Sigmoid colon (tissue), 7 donors: ENCODE results near the gene FZD10. TPM values are rescaled to one million over a fixed set of nuclear protein-coding genes. Genes with fewer than 3 reads are reported as not detected.

Source experiments
- DNase-seq: peaks from one replicate; pipeline ENCODE4 v3.0.0-alpha.2; 2019
- H3K27ac ChIP-seq, 4 donors: fragments of 200-600 bp; sonication (generic); one replicate each; pipeline ENCODE4 v1.5.1; 2016 to 2019; ENCODE audit warnings: mild to moderate bottlenecking in 1 of 4
- H3K27me3 ChIP-seq, 3 donors: fragments of 200-600 bp; sonication (generic); one replicate each; pipeline ENCODE4 v1.5.1; 2019; ENCODE audit warnings: mild to moderate bottlenecking in 1 of 3
- H3K36me3 ChIP-seq, 4 donors: fragments of 200-600 bp; sonication (generic); one replicate each; pipeline ENCODE4 v1.5.1; 2016 to 2019
- H3K4me1 ChIP-seq, 4 donors: fragments of 200-600 bp; sonication (generic); one replicate each; pipeline ENCODE4 v1.5.1; 2017 to 2019
- H3K4me3 ChIP-seq, 4 donors: fragments of 200-600 bp; sonication (generic); one replicate each; pipeline ENCODE4 v1.5.1; 2017 to 2019; ENCODE audit warnings: mild to moderate bottlenecking in 2 of 4, moderate library complexity in 1 of 4
- H3K9me3 ChIP-seq, 4 donors: fragments of 200-600 bp in 3 of 4; sonication (generic) in 3 of 4; one replicate each; pipeline versions ENCODE4 v1.5.1 to v1.6.1; 2013 to 2019
- EP300 ChIP-seq, 4 donors: sonication (generic); formaldehyde crosslinking; IDR thresholded peaks; one replicate each; pipeline ENCODE4 v1.6.1; 2017; ENCODE audit warnings: antibody characterized with exemption in 4 of 4
- POLR2A ChIP-seq, 2 donors: fragments of 450-650 bp; IDR thresholded peaks; one replicate each; pipeline ENCODE4 v1.6.1; 2016; ENCODE audit warnings: antibody characterized with exemption in 2 of 2, mild to moderate bottlenecking in 2 of 2, moderate library complexity in 2 of 2
- POLR2AphosphoS5 ChIP-seq, 4 donors: sonication (generic); formaldehyde crosslinking; IDR thresholded peaks; one replicate each; pipeline ENCODE4 v1.6.1; 2017; ENCODE audit warnings: antibody characterized with exemption in 4 of 4
- WGBS, 2 donors: extraction: QIAGEN DNeasy Blood & Tissue Kit; methylation state at CpG; one replicate each; pipeline ENCODE4 v1.1.7; 2013; 5-methylcytosine and 5-hydroxymethylcytosine counted together
- intact Hi-C: fragments of 100-400 bp; cut with DNase I; formaldehyde crosslinking; loops from one replicate; pipeline ENCODE4 v1.15.1; 2023
- polyA plus RNA-seq, 3 donors: library from polyadenylated mRNA; stranded (reverse); fragments of 200-250 nt; gene quantifications; one replicate each; pipeline ENCODE4 v1.2.3, GENCODE V29; 2013
- total RNA-seq, 4 donors: library from RNA; depleted of rRNA; stranded (reverse); fragments of >200 nt; gene quantifications; one replicate each; pipeline ENCODE4 v1.1.0, GENCODE V29; 2016
- TF ChIP-seq, protein P1 (sequence below), 4 experiments: fragments of 450-650 bp in 3 of 4; fragments of 200-600 bp in 1 of 4; IDR thresholded peaks; one replicate each; pipeline ENCODE4 v1.5.1; 2016 to 2019; ENCODE audit warnings: antibody characterized with exemption in 4 of 4, mild to moderate bottlenecking in 3 of 4, moderate library complexity in 2 of 4
- donor health status: healthy with polysubstance abuse.
- donor health status: Bipolar disorder and iron deficiency.
- donor health status: healthy.

The FZD10 gene
- total and polyA plus RNA-seq, 7 donors, result 0.13 to 1.7 (median 0.66) TPM; not detected in 1

DNA sequence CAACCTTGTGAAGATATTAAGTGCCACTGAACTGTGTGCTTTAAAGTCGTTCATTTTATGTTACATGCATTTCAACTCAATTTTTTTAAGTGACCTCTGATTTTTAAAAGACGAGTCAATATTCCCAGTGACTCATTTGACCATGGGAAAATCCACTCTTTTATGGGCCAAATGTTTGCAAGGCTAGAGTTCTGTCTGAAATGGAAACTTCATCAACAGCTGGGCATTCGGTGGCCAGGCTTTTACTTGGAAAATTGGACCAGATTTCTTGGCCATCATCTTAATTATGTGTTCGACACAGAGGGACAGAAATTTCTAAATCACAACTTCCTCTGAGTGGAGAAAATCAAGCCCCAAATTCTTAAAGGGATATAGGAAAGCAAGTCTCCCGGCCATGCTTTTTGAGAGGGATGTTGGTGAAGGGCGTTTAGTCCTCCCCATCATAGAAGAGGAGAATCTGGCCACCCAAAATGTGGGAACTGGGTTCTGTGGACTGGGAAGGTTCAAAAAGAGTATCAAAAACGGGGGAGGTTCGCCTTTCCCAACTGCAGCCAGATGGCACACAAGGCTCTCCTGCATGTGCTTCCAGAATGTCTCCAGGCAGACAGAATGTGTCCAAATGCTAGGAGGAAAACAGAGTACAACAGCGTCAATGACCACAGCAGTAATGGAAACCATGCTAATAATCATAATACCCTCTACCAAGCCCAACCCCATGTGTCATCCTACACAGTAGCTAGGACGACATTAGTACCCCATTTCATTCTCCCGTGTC lies 40.9 kb upstream of the FZD10 start:
- H3K4me3 ChIP-seq, result no peak overlapping the region
- intact Hi-C loops, result no loop called here
- no peaks in the 10 kb centered on the region for H3K9me3 ChIP-seq
- peaks cover 0 to 17% (median 0%) of the 10 kb centered on the region in 3 donors for H3K27me3 ChIP-seq
- WGBS, 2 donors, result 62 to 63% methylated on average over 11 of the region's 11 CpGs
- DNase-seq, result no peak
- TF ChIP-seq EP300 (IDR thresholded peaks at IDR 0.05) (no peak), POLR2A (IDR thresholded peaks at IDR 0.05) (no peak), POLR2AphosphoS5 (IDR thresholded peaks at IDR 0.05) (no peak)
- TF ChIP-seq, protein P1, sequence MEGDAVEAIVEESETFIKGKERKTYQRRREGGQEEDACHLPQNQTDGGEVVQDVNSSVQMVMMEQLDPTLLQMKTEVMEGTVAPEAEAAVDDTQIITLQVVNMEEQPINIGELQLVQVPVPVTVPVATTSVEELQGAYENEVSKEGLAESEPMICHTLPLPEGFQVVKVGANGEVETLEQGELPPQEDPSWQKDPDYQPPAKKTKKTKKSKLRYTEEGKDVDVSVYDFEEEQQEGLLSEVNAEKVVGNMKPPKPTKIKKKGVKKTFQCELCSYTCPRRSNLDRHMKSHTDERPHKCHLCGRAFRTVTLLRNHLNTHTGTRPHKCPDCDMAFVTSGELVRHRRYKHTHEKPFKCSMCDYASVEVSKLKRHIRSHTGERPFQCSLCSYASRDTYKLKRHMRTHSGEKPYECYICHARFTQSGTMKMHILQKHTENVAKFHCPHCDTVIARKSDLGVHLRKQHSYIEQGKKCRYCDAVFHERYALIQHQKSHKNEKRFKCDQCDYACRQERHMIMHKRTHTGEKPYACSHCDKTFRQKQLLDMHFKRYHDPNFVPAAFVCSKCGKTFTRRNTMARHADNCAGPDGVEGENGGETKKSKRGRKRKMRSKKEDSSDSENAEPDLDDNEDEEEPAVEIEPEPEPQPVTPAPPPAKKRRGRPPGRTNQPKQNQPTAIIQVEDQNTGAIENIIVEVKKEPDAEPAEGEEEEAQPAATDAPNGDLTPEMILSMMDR (IDR thresholded peaks at IDR 0.05), result no peak
- no peak overlapping the region for H3K27ac ChIP-seq
- no peaks in the 10 kb centered on the region for H3K36me3 ChIP-seq
- no peaks in the 10 kb centered on the region for H3K4me1 ChIP-seq

DNA sequence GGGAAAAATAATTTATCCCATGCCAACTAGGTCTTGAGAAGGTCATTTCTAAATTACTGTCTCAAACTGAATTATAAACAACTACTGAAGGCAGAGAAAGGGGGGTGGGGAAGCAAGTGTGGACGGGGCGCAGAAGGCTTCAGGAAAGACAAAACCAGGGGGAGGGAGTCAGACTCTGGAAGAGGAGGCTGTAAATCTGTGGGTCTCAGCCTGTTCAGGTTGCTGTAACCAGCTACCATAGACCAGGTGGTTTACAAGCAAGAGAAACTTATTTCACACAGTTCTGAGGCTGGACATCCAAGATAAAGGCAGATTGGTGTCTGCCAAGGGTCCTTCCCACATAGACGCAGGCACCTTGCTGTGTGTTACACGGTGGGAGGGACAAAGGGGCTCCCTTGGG lies 39.9 kb upstream of the FZD10 start:
- Histone ChIP-seq H3K9me3 (no peaks in the 10 kb centered on the region), H3K4me1 (no peaks in the 10 kb centered on the region), H3K27me3 (peaks cover 0 to 17% (median 0%) of the 10 kb centered on the region in 3 donors), H3K27ac (no peak overlapping the region), H3K4me3 (no peak overlapping the region), H3K36me3 (no peaks in the 10 kb centered on the region)
- DNase-seq, result no peak
- TF ChIP-seq POLR2AphosphoS5 (IDR thresholded peaks at IDR 0.05), result no peak
- TF ChIP-seq, protein P1 (IDR thresholded peaks at IDR 0.05), result no peak
- TF ChIP-seq POLR2A (IDR thresholded peaks at IDR 0.05), result no peak
- no peak for TF ChIP-seq EP300 (IDR thresholded peaks at IDR 0.05)
- intact Hi-C loops, result no loop called here
- 47 to 56% methylated on average over 4 of the region's 4 CpGs for WGBS, 2 donors

DNA sequence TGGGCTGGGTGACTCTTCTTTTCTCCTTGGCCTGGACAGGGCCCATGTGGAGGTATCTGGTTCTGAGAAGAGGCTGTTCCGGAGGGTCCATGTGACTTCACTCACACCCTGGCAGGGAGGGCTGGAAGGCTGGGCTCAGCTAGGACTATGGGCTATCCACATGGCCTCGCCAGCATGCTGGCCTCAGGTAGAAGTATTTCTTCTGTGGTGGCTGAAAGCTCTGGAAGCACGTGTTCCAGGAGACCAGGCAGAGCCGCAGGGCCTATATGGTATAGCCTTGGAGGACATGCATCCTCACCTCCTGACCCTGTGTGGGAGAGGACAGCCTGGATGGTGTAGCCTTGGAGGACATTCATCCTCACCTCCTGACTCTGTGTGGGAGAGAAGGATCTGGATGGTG lies 38.2 kb upstream of the FZD10 start:
- Histone ChIP-seq H3K27me3 (peaks cover 0 to 17% (median 0%) of the 10 kb centered on the region in 3 donors), H3K9me3 (no peaks in the 10 kb centered on the region), H3K4me3 (no peak overlapping the region), H3K36me3 (no peaks in the 10 kb centered on the region), H3K27ac (no peak overlapping the region), H3K4me1 (no peaks in the 10 kb centered on the region)
- intact Hi-C loops, result no loop called here
- 90 to 91% methylated on average over 4 of the region's 4 CpGs for WGBS, 2 donors
- TF ChIP-seq EP300 (IDR thresholded peaks at IDR 0.05) (no peak), POLR2AphosphoS5 (IDR thresholded peaks at IDR 0.05) (no peak), POLR2A (IDR thresholded peaks at IDR 0.05) (no peak)
- TF ChIP-seq, protein P1 (IDR thresholded peaks at IDR 0.05), result no peak
- no peak for DNase-seq

DNA sequence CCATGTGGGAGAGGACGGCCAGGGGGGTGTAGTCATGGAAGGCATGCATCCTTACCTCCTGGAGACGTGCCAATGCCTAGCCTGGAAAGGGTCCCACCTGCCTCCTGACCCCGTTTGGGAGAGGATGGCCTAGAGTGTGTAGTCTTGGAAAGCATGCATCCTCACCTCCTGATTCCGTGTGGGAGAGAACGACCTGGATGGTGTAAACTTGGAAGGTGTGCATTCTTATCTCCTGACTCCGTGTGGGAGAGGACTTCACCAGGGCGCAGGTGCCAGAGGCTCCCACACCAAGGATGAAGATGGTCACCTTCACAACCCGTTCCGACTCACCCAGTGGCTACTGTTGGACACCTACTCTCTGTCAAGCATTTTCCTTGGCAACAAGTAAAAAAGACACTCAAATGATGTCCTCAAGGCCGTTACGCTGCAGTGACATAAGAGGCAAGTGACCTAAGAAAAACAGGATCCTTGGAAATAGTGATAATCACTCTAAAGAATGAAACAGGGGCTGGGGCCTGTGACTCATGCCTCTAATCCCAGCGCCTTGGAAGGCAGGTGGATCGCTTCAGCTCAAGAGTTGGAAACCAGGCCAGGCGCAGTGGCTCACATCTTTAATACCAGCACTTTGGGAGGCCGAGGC lies 37.5 kb upstream of the FZD10 start:
- 74 to 87% methylated on average over 15 of the region's 15 CpGs for WGBS, 2 donors
- Histone ChIP-seq H3K27ac (no peak overlapping the region), H3K27me3 (peaks cover 0 to 17% (median 0%) of the 10 kb centered on the region in 3 donors), H3K4me3 (no peak overlapping the region), H3K9me3 (no peaks in the 10 kb centered on the region), H3K4me1 (no peaks in the 10 kb centered on the region), H3K36me3 (no peaks in the 10 kb centered on the region)
- DNase-seq, result no peak
- intact Hi-C loops, result no loop called here
- TF ChIP-seq, protein P1 (IDR thresholded peaks at IDR 0.05), result no peak
- TF ChIP-seq EP300 (IDR thresholded peaks at IDR 0.05), result no peak
- no peak for TF ChIP-seq POLR2AphosphoS5 (IDR thresholded peaks at IDR 0.05)
- no peak for TF ChIP-seq POLR2A (IDR thresholded peaks at IDR 0.05)
